ENCODE results near the gene LRRC8B.

- no peak for TF ChIP-seq CTCF (IDR thresholded peaks at IDR 0.05)
- TF ChIP-seq POLR2A (IDR thresholded peaks at IDR 0.05), result no peak
Observed at GRCh38 chr1:89641781-89642180, 117.2 kb downstream of the LRRC8B start.

Measured in testis (tissue), 2 donors.